ENCODE results near the gene SORCS1.

Gene SORCS1

DNA sequence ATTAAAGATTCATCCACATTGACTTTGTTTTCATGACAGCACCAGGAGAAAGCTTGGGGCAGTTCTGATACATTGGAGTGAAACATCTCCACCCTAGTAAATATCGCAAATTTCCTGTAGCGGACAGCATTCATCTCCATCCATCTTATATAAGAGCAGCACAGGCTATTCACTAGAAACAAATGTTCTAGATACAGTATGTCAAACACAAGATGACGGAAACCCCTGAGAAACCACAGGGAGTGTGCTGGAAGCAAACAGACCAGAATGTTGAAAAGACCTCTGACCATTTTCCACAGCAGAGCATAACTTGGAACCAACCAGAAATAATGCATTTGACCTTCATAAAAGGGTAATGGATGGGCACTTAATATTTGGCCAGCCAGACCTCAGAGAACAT is 343.9 kb downstream of the SORCS1 start:
- TF ChIP-seq, protein P1, sequence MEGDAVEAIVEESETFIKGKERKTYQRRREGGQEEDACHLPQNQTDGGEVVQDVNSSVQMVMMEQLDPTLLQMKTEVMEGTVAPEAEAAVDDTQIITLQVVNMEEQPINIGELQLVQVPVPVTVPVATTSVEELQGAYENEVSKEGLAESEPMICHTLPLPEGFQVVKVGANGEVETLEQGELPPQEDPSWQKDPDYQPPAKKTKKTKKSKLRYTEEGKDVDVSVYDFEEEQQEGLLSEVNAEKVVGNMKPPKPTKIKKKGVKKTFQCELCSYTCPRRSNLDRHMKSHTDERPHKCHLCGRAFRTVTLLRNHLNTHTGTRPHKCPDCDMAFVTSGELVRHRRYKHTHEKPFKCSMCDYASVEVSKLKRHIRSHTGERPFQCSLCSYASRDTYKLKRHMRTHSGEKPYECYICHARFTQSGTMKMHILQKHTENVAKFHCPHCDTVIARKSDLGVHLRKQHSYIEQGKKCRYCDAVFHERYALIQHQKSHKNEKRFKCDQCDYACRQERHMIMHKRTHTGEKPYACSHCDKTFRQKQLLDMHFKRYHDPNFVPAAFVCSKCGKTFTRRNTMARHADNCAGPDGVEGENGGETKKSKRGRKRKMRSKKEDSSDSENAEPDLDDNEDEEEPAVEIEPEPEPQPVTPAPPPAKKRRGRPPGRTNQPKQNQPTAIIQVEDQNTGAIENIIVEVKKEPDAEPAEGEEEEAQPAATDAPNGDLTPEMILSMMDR (IDR thresholded peaks at IDR 0.05; ENCODE audit: control insufficient read depth, extremely low read depth, insufficient read depth) = no peak
- no peak overlapping the region for H3K4me3 ChIP-seq (ENCODE audit: low read depth, low read length)
- no peak for DNase-seq (ENCODE audit: low read depth)

DNA sequence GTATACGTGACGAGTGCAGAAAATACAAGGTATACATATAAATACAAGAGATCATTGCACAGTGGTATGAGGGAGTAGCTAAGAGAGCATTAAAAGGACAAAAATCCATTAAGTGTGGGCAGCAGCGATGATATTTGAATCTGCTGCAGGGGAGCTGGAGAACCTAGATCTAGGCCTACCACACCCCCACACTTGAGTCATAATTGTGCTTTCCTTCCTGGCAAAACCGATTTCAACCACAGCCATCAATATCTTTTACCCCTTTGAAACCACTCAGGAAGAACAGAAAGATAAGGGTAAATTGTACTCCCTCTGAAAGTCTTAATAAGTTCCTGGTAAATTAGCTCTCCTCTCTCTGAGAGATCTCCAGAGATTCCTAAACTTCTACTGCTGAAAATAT is 345.0 kb downstream of the SORCS1 start:
- no peak overlapping the region for H3K4me3 ChIP-seq (ENCODE audit: low read depth, low read length)
- TF ChIP-seq, protein P1 (IDR thresholded peaks at IDR 0.05; ENCODE audit: control insufficient read depth, extremely low read depth, insufficient read depth) = no peak
- DNase-seq (ENCODE audit: low read depth) = no peak

DNA sequence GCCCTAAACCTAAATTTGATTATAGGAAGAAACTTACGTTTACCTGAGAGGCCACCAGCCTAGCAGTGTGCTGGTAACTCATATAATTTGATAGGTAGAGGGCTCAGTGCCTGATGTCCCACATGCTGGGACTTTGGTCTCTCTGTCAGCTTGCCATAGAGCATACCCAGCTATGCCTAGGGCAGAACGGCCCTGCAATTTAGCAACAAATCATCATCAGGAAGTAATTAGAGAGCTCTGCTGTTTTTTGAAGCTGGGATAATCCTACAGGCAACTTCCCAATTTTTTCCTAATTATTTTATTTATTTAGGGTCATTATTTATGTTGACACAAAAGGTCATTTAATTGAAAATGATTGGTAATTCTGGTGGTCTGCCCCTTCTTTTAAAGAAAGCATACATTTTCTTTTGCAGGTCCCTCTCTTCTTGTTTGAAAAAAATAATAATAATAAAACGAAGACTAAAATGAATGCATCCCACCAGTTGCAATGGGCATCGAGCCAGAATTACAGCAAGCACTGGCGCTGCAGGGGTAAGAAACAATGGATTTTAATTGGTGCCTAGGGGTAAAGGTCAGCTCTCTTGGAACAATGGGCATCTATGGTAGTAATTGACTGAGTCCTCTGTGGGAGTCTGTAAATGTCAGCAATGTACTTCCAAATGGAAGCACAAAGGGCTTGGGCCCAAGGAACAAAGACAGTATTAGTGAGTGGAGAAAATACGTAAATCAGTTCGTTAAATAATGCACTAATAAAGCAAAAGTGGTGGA is 348.0 kb downstream of the SORCS1 start:
- no peak for DNase-seq (ENCODE audit: low read depth)
- no peak overlapping the region for H3K4me3 ChIP-seq (ENCODE audit: low read depth, low read length)
- TF ChIP-seq, protein P1 (IDR thresholded peaks at IDR 0.05; ENCODE audit: control insufficient read depth, extremely low read depth, insufficient read depth) = no peak

DNA sequence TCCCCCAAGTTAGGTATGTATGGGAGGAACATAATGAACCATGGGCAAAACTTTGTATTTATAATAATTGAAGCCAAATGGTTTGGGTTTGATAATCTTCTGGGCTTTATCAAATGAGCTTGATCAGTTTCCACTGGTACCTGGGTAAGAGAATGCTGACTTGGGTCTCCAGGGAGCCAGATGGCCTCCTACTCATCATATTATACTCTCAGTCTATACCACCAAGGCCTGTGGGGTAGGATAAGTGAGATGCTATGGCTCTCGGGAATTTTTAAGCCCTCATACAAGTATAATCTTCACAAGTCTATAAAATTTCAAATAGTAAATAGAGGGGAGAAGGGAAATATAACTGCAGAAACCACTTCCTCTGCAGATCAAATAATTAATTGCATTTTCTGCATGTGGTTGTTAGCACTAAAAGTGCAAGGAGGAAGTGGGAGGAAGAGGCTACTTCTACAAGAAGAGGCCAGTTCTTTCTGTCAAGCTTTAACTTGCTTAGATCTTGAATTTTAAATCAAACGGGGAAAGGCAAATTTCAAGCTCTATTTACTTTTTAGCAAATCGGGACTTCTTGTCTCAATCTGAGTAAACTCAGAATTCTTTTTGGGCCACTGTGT is 349.0 kb downstream of the SORCS1 start:
- H3K4me3 ChIP-seq (ENCODE audit: low read depth, low read length) = no peak overlapping the region
- no peak for DNase-seq (ENCODE audit: low read depth)
- TF ChIP-seq, protein P1 (IDR thresholded peaks at IDR 0.05; ENCODE audit: control insufficient read depth, extremely low read depth, insufficient read depth) = no peak

DNA sequence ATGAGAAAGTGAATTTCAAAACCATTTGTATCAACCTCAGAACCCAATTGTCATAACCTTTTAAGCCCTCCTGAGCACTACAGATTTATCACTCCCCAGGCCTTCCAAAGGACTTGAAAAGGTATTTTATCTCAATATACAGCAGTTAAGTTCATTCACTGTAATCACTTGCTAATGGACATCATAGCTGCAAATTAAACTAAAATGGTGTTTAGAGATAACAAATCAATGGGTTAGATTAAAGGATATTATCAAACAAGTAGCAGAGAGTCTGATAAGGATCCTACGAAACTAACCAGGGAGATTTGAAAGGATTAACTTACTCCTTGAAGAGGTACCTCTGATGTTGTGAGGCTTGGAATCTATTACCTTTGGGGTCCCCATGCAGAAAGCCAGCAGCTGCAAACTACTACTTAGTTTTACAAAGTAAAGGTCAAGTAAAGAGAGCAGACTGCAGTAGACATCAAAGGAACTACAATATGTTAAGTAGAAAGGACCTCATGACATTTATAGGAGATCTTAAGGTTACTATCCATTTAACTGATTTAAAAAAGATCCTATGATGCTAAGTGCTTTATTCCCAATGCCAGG is 359.4 kb downstream of the SORCS1 start:
- TF ChIP-seq, protein P1 (IDR thresholded peaks at IDR 0.05; ENCODE audit: control insufficient read depth, extremely low read depth, insufficient read depth) = no peak
- H3K4me3 ChIP-seq (ENCODE audit: low read depth, low read length) = no peak overlapping the region
- no peak for DNase-seq (ENCODE audit: low read depth)

DNA sequence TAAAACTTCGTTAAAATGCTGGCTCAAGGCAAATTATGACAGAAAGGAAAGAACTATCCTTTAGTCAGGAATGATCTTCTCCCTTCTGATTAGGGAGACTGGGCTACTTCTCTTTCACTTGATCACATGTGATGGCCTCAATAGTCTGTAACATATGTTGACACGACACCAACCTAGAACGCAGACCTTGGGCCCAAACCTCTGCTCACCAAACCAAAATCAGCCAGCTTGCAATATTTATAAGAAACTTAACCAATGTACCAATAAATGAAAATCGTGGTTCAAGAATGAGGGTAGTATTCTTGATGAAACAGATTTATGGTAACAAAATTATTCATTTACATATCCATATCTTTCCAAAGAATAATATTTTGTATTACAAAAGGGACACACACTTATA is 361.6 kb downstream of the SORCS1 start:
- DNase-seq (ENCODE audit: low read depth) = no peak
- TF ChIP-seq, protein P1 (IDR thresholded peaks at IDR 0.05; ENCODE audit: control insufficient read depth, extremely low read depth, insufficient read depth) = no peak
- H3K4me3 ChIP-seq (ENCODE audit: low read depth, low read length) = no peak overlapping the region

All from LNCaP clone FGC (cell line).